Osteocyte (in vitro differentiated cells): ENCODE data around the gene AP3D1. TPM values are rescaled to one million over a fixed set of nuclear protein-coding genes. Genes with fewer than 3 reads are reported as not detected.
"Not testable (repeated sequence)": the region's sequence is repeated elsewhere in the genome, so short reads cannot be mapped to it uniquely, and the experiment has no call there.

Source experiments
- DNase-seq: peaks from one replicate; pipeline ENCODE4 v3.0.0; 2021; ENCODE audit warnings: mixed read lengths; ENCODE audit not compliant: unreplicated experiment; ENCODE audit errors: extremely low spot score
- H3K27ac Mint-ChIP-seq: one replicate; pipeline ENCODE4 v1.8.0; 2021; ENCODE audit warnings: mild to moderate bottlenecking, mixed read lengths; ENCODE audit not compliant: unreplicated experiment
- H3K27me3 Mint-ChIP-seq: one replicate; pipeline ENCODE4 v1.8.0; 2021; ENCODE audit warnings: mixed read lengths; ENCODE audit not compliant: unreplicated experiment
- H3K36me3 Mint-ChIP-seq: one replicate; pipeline ENCODE4 v1.8.0; 2021; ENCODE audit warnings: mixed read lengths; ENCODE audit not compliant: unreplicated experiment
- H3K4me1 Mint-ChIP-seq: one replicate; pipeline ENCODE4 v1.8.0; 2021; ENCODE audit warnings: mixed read lengths; ENCODE audit not compliant: unreplicated experiment
- H3K4me3 Mint-ChIP-seq: one replicate; pipeline ENCODE4 v1.8.0; 2021; ENCODE audit warnings: mild to moderate bottlenecking, moderate library complexity, mixed read lengths; ENCODE audit not compliant: unreplicated experiment
- H3K9me3 Mint-ChIP-seq: one replicate; pipeline ENCODE4 v1.8.0; 2021; ENCODE audit warnings: mixed read lengths; ENCODE audit not compliant: unreplicated experiment
- CTCF ChIP-seq: fragments of 200-600 bp; sonication (generic); IDR thresholded peaks from 2 replicates; pipeline ENCODE4 v1.5.0; 2021; ENCODE audit warnings: antibody characterized with exemption, mild to moderate bottlenecking, moderate library complexity
- total RNA-seq: library from RNA; stranded (reverse); gene quantifications from 2 replicates; pipeline ENCODE4 v1.2.1, GENCODE V29; 2021

AP3D1 gene
- total RNA-seq, 1 donor from 2014 or later = 139 TPM

- peak overlapping the region; percentile 83 for H3K27ac Mint-ChIP-seq
- no peak for DNase-seq
- peaks cover 28% of the 10 kb centered on the region for H3K4me1 Mint-ChIP-seq
- peaks cover 7% of the 10 kb centered on the region for H3K36me3 Mint-ChIP-seq
- H3K4me3 Mint-ChIP-seq = peak overlapping the region; percentile 74
- TF ChIP-seq CTCF = no peak
- no peaks in the 10 kb centered on the region for H3K27me3 Mint-ChIP-seq
- H3K9me3 Mint-ChIP-seq = no peaks in the 10 kb centered on the region
Observed at GRCh38 chr19:2097203-2097885, 54.0 kb downstream of the AP3D1 start.

GRCh38 chr19:2096480-2097202 is 54.7 kb downstream of the AP3D1 start, which contains the start of gene IZUMO4:
Gene IZUMO4 (plus strand): TSS chr19:2096915. CDS start chr19:2096946, 31 bp downstream.
- peak; percentile 100 for DNase-seq
- peaks cover 28% of the 10 kb centered on the region for H3K4me1 Mint-ChIP-seq
- peak; percentile 59 for TF ChIP-seq CTCF
- H3K27me3 Mint-ChIP-seq = no peaks in the 10 kb centered on the region
- H3K36me3 Mint-ChIP-seq = peaks cover 2% of the 10 kb centered on the region
- peak within 1 kb of the TSS; percentile 95 for H3K4me3 Mint-ChIP-seq
- peak within 1 kb of the TSS; percentile 92 for H3K27ac Mint-ChIP-seq
- H3K9me3 Mint-ChIP-seq = no peaks in the 10 kb centered on the region

- H3K27me3 Mint-ChIP-seq = no peaks in the 10 kb centered on the region
- DNase-seq = no peak
- H3K27ac Mint-ChIP-seq = peak within 1 kb of the TSS; percentile 92
- TF ChIP-seq CTCF = peak; percentile 68
- H3K9me3 Mint-ChIP-seq = no peaks in the 10 kb centered on the region
- H3K4me1 Mint-ChIP-seq = peaks cover 31% of the 10 kb centered on the region
- peaks cover 2% of the 10 kb centered on the region for H3K36me3 Mint-ChIP-seq
- peak within 1 kb of the TSS; percentile 95 for H3K4me3 Mint-ChIP-seq
Observed at GRCh38 chr19:2096034-2096479, 55.3 kb downstream of the AP3D1 start, which contains the start of gene MOB3A. Gene MOB3A (minus strand): TSS chr19:2096326. CDS start chr19:2078560, 17,766 bp downstream.

- not testable (repeated sequence) for DNase-seq, H3K4me3 Mint-ChIP-seq, H3K27ac Mint-ChIP-seq, H3K9me3 Mint-ChIP-seq, H3K36me3 Mint-ChIP-seq, H3K27me3 Mint-ChIP-seq
- H3K4me1 Mint-ChIP-seq = peaks cover 60% of the 10 kb centered on the region
Observed at GRCh38 chr19:2091926-2092525, 59.3 kb downstream of the AP3D1 start.

- peaks cover 57% of the 10 kb centered on the region for H3K4me1 Mint-ChIP-seq
- no peak for DNase-seq
- H3K36me3 Mint-ChIP-seq = peaks cover 6% of the 10 kb centered on the region
- no peak overlapping the region for H3K4me3 Mint-ChIP-seq
- H3K27me3 Mint-ChIP-seq = no peaks in the 10 kb centered on the region
- peak overlapping the region; percentile 95 for H3K27ac Mint-ChIP-seq
- no peaks in the 10 kb centered on the region for H3K9me3 Mint-ChIP-seq
- TF ChIP-seq CTCF = no peak
Observed at GRCh38 chr19:2089727-2090053, 61.7 kb downstream of the AP3D1 start.
